Caco-2 (cell line): ENCODE data around the gene CRLF2. TPM values are rescaled to one million over a fixed set of nuclear protein-coding genes. Genes with fewer than 3 reads are reported as not detected.
A peak's percentile ranks its signal among the peaks of the same experiment; 100 is the strongest.

ENCODE experiments used
- BruUV-seq: library from RNA; stranded (reverse); fragments of 400-500 nt; replicated peaks from 2 replicates; lab custom pipeline; 2021; lab: Mats Ljungman, UMichigan
- CTCF ChIA-PET: fragments of 300-600 bp; sonication (Branson Sonifier 250); formaldehyde crosslinking; loops from one replicate; lab custom pipeline; 2022; ENCODE audit warnings: antibody characterized with exemption; lab: Charles Lee
- POLR2A ChIA-PET: fragments of 300-600 bp; sonication (Branson Sonifier 250); formaldehyde crosslinking; loops from one replicate; lab custom pipeline; 2022; ENCODE audit warnings: antibody characterized with exemption; lab: Charles Lee
- DNase-seq, 2 experiments: peaks; one replicate each; pipeline versions ENCODE4 v3.0.0 to v3.0.0-alpha.2; 2020 to 2022
- H3K27me3 ChIP-seq: replicated peaks from 2 replicates; pipeline ENCODE4 v1.6.0; 2011; ENCODE audit warnings: low read length; ENCODE audit not compliant: control insufficient read depth, insufficient read depth
- H3K36me3 ChIP-seq: 2 replicates; pipeline ENCODE4 v1.5.1; 2011; ENCODE audit warnings: low read length; ENCODE audit not compliant: control insufficient read depth, insufficient read depth
- H3K4me1 ChIP-seq: fragments of 250-450 bp; sonication (Bioruptor Pico); 2 replicates; pipeline ENCODE4 v1.5.1; 2020; ENCODE audit warnings: mild to moderate bottlenecking
- H3K4me3 ChIP-seq: 2 replicates; pipeline ENCODE4 v1.5.1; 2011; ENCODE audit warnings: low read depth, mild to moderate bottlenecking, control low read depth, low read length
- H3K9me3 ChIP-seq: fragments of 250-450 bp; sonication (Bioruptor Pico); 2 replicates; pipeline ENCODE4 v1.5.1; 2020; ENCODE audit warnings: mild to moderate bottlenecking, moderate library complexity
- H3K27ac Mint-ChIP-seq: one replicate; pipeline ENCODE4 v1.8.0; 2022; ENCODE audit warnings: mixed read lengths; ENCODE audit not compliant: unreplicated experiment
- H3K27me3 Mint-ChIP-seq: one replicate; pipeline ENCODE4 v1.8.0; 2022; ENCODE audit warnings: mixed read lengths; ENCODE audit not compliant: insufficient read depth, unreplicated experiment
- H3K36me3 Mint-ChIP-seq: one replicate; pipeline ENCODE4 v1.8.0; 2022; ENCODE audit warnings: mild to moderate bottlenecking, mixed read lengths; ENCODE audit not compliant: insufficient read depth, unreplicated experiment
- H3K4me1 Mint-ChIP-seq: one replicate; pipeline ENCODE4 v1.8.0; 2022; ENCODE audit warnings: low read depth, mixed read lengths; ENCODE audit not compliant: unreplicated experiment
- H3K4me3 Mint-ChIP-seq: one replicate; pipeline ENCODE4 v1.8.0; 2022; ENCODE audit warnings: mild to moderate bottlenecking, moderate library complexity, mixed read lengths; ENCODE audit not compliant: unreplicated experiment
- H3K9me3 Mint-ChIP-seq: one replicate; pipeline ENCODE4 v1.8.0; 2022; ENCODE audit warnings: mixed read lengths; ENCODE audit not compliant: unreplicated experiment
- CTCF ChIP-seq, 2 experiments: fragments of 200-600 bp in 1 of 2; IDR thresholded peaks; 1 replicate in 1 of 2; 2 replicates in 1 of 2; pipeline versions ENCODE4 v1.5.1 to v1.8.0; 2011 to 2022; ENCODE audit warnings: antibody characterized with exemption in 1 of 2, control low read depth in 1 of 2, inconsistent platforms in 1 of 2, low read depth in 1 of 2, low read length in 1 of 2, mild to moderate bottlenecking in 1 of 2, moderate library complexity in 1 of 2; ENCODE audit not compliant: insufficient read depth in 1 of 2, severe bottlenecking in 1 of 2, unreplicated experiment in 1 of 2
- intact Hi-C: fragments of 100-400 bp; cut with micrococcal nuclease; formaldehyde crosslinking; loops from one replicate; pipeline ENCODE4 v1.10.0; 2022; ENCODE audit not compliant: unreplicated experiment
- total RNA-seq: library from RNA; stranded (reverse); gene quantifications from 2 replicates; pipeline ENCODE4 v1.2.3, GENCODE V29; 2022

CRLF2 gene
- total RNA-seq, 1 experiment from 2014 or later, result not detected

- no peak overlapping the region for H3K27ac Mint-ChIP-seq
- CTCF ChIA-PET, result no interaction called here
Measured at GRCh38 chrX:1164322-1165288, 47.8 kb downstream of the CRLF2 start.

GRCh38 chrX:1163231-1163630 is 49.2 kb downstream of the CRLF2 start:
- DNase-seq, result no peak
- Mint-ChIP-seq H3K36me3 (peaks cover 19% of the 10 kb centered on the region), H3K4me1 (peaks cover 6% of the 10 kb centered on the region), H3K4me3 (no peak overlapping the region), H3K27ac (no peak overlapping the region), H3K9me3 (peaks cover 48% of the 10 kb centered on the region), H3K27me3 (no peaks in the 10 kb centered on the region)
- Histone ChIP-seq H3K4me3 (no peak overlapping the region), H3K27me3 (no peaks in the 10 kb centered on the region), H3K36me3 (no peaks in the 10 kb centered on the region), H3K4me1 (no peaks in the 10 kb centered on the region), H3K9me3 (peaks cover 3% of the 10 kb centered on the region)
- intact Hi-C loops, result no loop called here
- CTCF ChIA-PET, result no interaction called here
- no TSS peak for BruUV-seq
- TF ChIP-seq CTCF (IDR thresholded peaks at IDR 0.05; ENCODE audit: insufficient read depth in 1 of 2, low read depth in 1 of 2, low read length in 1 of 2, severe bottlenecking in 1 of 2, unreplicated experiment in 1 of 2), result no peak
- POLR2A ChIA-PET, result no interaction called here

More at GRCh38 chrX:1164322-1165288, 47.8 kb downstream of the CRLF2 start:
- Mint-ChIP-seq H3K4me3 (no peak overlapping the region), H3K9me3 (peaks cover 47% of the 10 kb centered on the region), H3K27me3 (no peaks in the 10 kb centered on the region), H3K36me3 (peaks cover 13% of the 10 kb centered on the region), H3K4me1 (peaks cover 2% of the 10 kb centered on the region)
- Histone ChIP-seq H3K4me1 (no peaks in the 10 kb centered on the region), H3K4me3 (no peak overlapping the region), H3K9me3 (peaks cover 3% of the 10 kb centered on the region), H3K36me3 (no peaks in the 10 kb centered on the region), H3K27me3 (no peaks in the 10 kb centered on the region)
- peak; percentile 28 to 45 for DNase-seq
- POLR2A ChIA-PET, result no interaction called here
- BruUV-seq, result no TSS peak
- no peak for TF ChIP-seq CTCF (IDR thresholded peaks at IDR 0.05; ENCODE audit: insufficient read depth in 1 of 2, low read depth in 1 of 2, low read length in 1 of 2, severe bottlenecking in 1 of 2, unreplicated experiment in 1 of 2)
- intact Hi-C loops, result no loop called here

- TF ChIP-seq CTCF (IDR thresholded peaks at IDR 0.05; ENCODE audit: insufficient read depth in 1 of 2, low read depth in 1 of 2, low read length in 1 of 2, severe bottlenecking in 1 of 2, unreplicated experiment in 1 of 2), result no peak
- Mint-ChIP-seq H3K9me3 (peaks cover 39% of the 10 kb centered on the region), H3K27ac (no peak overlapping the region), H3K36me3 (peaks cover 19% of the 10 kb centered on the region), H3K4me3 (no peak overlapping the region), H3K4me1 (peaks cover 6% of the 10 kb centered on the region), H3K27me3 (no peaks in the 10 kb centered on the region)
- intact Hi-C loops, result no loop called here
- no peak for DNase-seq
- no peaks in the 10 kb centered on the region for H3K4me1 ChIP-seq
- no peak overlapping the region for H3K4me3 ChIP-seq
- no TSS peak for BruUV-seq
- H3K36me3 ChIP-seq, result no peaks in the 10 kb centered on the region
- H3K27me3 ChIP-seq, result no peaks in the 10 kb centered on the region
- POLR2A ChIA-PET, result no interaction called here
- CTCF ChIA-PET, result no interaction called here
- peaks cover 3% of the 10 kb centered on the region; the same call in 1 of the 2 replicates for H3K9me3 ChIP-seq
Measured at GRCh38 chrX:1162119-1162916, 50.1 kb downstream of the CRLF2 start.
